Breast epithelium (tissue), 4 donors: ENCODE measurements around the gene ZNF248. TPM values are rescaled to one million over a fixed set of nuclear protein-coding genes. Genes with fewer than 3 reads are reported as not detected.

Experiments used
- DNase-seq, 2 donors: peaks; one replicate each; pipeline ENCODE4 v3.0.0-alpha.2; 2019; ENCODE audit warnings: low spot score in 2 of 2
- H3K27ac ChIP-seq, 2 donors: fragments of 200-600 bp; sonication (generic) in 1 of 2; one replicate each; pipeline ENCODE4 v1.5.1; 2016 to 2019; ENCODE audit warnings: mild to moderate bottlenecking in 1 of 2
- H3K27me3 ChIP-seq, 2 donors: fragments of 200-600 bp; sonication (generic) in 1 of 2; one replicate each; pipeline versions ENCODE4 v1.5.1 to v1.6.0; 2017 to 2019; ENCODE audit warnings: control low read depth in 1 of 2, mild to moderate bottlenecking in 1 of 2
- H3K36me3 ChIP-seq: fragments of 200-600 bp; one replicate; pipeline ENCODE4 v1.5.1; 2019
- H3K4me1 ChIP-seq, 2 donors: fragments of 200-600 bp; sonication (generic); one replicate each; pipeline ENCODE4 v1.5.1; 2016 to 2019; ENCODE audit warnings: control low read depth in 1 of 2
- H3K4me3 ChIP-seq, 3 donors: fragments of 200-600 bp; sonication (generic); 1 replicate in 2 of 3; 2 replicates in 1 of 3; pipeline ENCODE4 v1.5.1; 2016 to 2019; ENCODE audit warnings: mild to moderate bottlenecking in 3 of 3, moderate library complexity in 2 of 3
- H3K9me3 ChIP-seq, 2 donors: fragments of 200-600 bp; sonication (generic) in 1 of 2; one replicate each; pipeline ENCODE4 v1.5.1; 2016 to 2019; ENCODE audit warnings: control low read depth in 1 of 2
- CTCF ChIP-seq, 3 donors: fragments of 450-650 bp; IDR thresholded peaks; one replicate each; pipeline ENCODE4 v1.5.1; 2016 to 2017; ENCODE audit warnings: antibody characterized with exemption in 3 of 3, mild to moderate bottlenecking in 3 of 3, moderate library complexity in 3 of 3
- POLR2A ChIP-seq: fragments of 450-650 bp; IDR thresholded peaks from one replicate; pipeline ENCODE4 v1.6.1; 2016; ENCODE audit warnings: antibody characterized with exemption, mild to moderate bottlenecking, moderate library complexity
- POLR2AphosphoS5 ChIP-seq, 3 donors: sonication (generic); formaldehyde crosslinking; IDR thresholded peaks; one replicate each; pipeline ENCODE4 v1.6.1; 2017; ENCODE audit warnings: antibody characterized with exemption in 3 of 3
- intact Hi-C: fragments of 100-400 bp; cut with DNase I; formaldehyde crosslinking; loops from one replicate; pipeline ENCODE4 v1.15.1; 2023; ENCODE audit warnings: low total_unique reads
- total RNA-seq, 3 donors: library from RNA; depleted of rRNA; stranded (reverse); fragments of >200 nt; gene quantifications; one replicate each; pipeline ENCODE4 v1.1.0, GENCODE V29; 2016

Gene ZNF248
- total RNA-seq, 3 donors from 2014 or later, result 11.0 to 29.6 (median 19.7) TPM

- Histone ChIP-seq H3K27me3 (no peaks in the 10 kb centered on the region), H3K36me3 (no peaks in the 10 kb centered on the region), H3K9me3 (no peaks in the 10 kb centered on the region), H3K4me1 (no peaks in the 10 kb centered on the region), H3K4me3 (no peak overlapping the region), H3K27ac (no peak overlapping the region)
- intact Hi-C loops, result no loop called here
- DNase-seq, result no peak
- TF ChIP-seq POLR2A (no peak), POLR2AphosphoS5 (IDR thresholded peaks at IDR 0.05) (no peak), CTCF (IDR thresholded peaks at IDR 0.05) (no peak)
These were observed 15.5 kb upstream of the ZNF248 start for GRCh38 chr10:37872955-37873354.

GRCh38 chr10:37872283-37872682, 14.9 kb upstream of the ZNF248 start:
- H3K4me3 ChIP-seq, result no peak overlapping the region
- H3K27ac ChIP-seq, result no peak overlapping the region
- H3K27me3 ChIP-seq, result no peaks in the 10 kb centered on the region
- TF ChIP-seq POLR2A, result no peak
- TF ChIP-seq POLR2AphosphoS5 (IDR thresholded peaks at IDR 0.05), result no peak
- no peak for TF ChIP-seq CTCF (IDR thresholded peaks at IDR 0.05)
- no peaks in the 10 kb centered on the region for H3K9me3 ChIP-seq
- intact Hi-C loops, result no loop called here
- no peak for DNase-seq
- no peaks in the 10 kb centered on the region for H3K4me1 ChIP-seq
- no peaks in the 10 kb centered on the region for H3K36me3 ChIP-seq

- Histone ChIP-seq H3K4me1 (no peaks in the 10 kb centered on the region), H3K27ac (no peak overlapping the region), H3K9me3 (no peaks in the 10 kb centered on the region), H3K36me3 (no peaks in the 10 kb centered on the region), H3K27me3 (no peaks in the 10 kb centered on the region), H3K4me3 (no peak overlapping the region)
- intact Hi-C loops, result no loop called here
- no peak for TF ChIP-seq CTCF (IDR thresholded peaks at IDR 0.05)
- no peak for TF ChIP-seq POLR2A
- no peak for TF ChIP-seq POLR2AphosphoS5 (IDR thresholded peaks at IDR 0.05)
- DNase-seq, result no peak
These were observed 14.3 kb upstream of the ZNF248 start for GRCh38 chr10:37871568-37872251.

- intact Hi-C loops, result no loop called here
- DNase-seq, result no peak
- Histone ChIP-seq H3K4me1 (no peaks in the 10 kb centered on the region), H3K36me3 (no peaks in the 10 kb centered on the region), H3K9me3 (no peaks in the 10 kb centered on the region), H3K27me3 (no peaks in the 10 kb centered on the region), H3K4me3 (no peak overlapping the region), H3K27ac (no peak overlapping the region)
- no peak for TF ChIP-seq CTCF (IDR thresholded peaks at IDR 0.05)
- TF ChIP-seq POLR2A, result no peak
- no peak for TF ChIP-seq POLR2AphosphoS5 (IDR thresholded peaks at IDR 0.05)
These were observed 13.7 kb upstream of the ZNF248 start for GRCh38 chr10:37871143-37871542.

GRCh38 chr10:37868796-37869195, 11.4 kb upstream of the ZNF248 start:
- Histone ChIP-seq H3K4me3 (no peak overlapping the region), H3K36me3 (no peaks in the 10 kb centered on the region), H3K4me1 (no peaks in the 10 kb centered on the region), H3K27me3 (no peaks in the 10 kb centered on the region), H3K27ac (no peak overlapping the region), H3K9me3 (no peaks in the 10 kb centered on the region)
- TF ChIP-seq POLR2AphosphoS5 (IDR thresholded peaks at IDR 0.05), result no peak
- no peak for TF ChIP-seq CTCF (IDR thresholded peaks at IDR 0.05)
- no peak for TF ChIP-seq POLR2A
- no peak for DNase-seq
- intact Hi-C loops, result no loop called here
